Urothelium cell line (cell line): ENCODE measurements around the gene GALNT11.
"Not testable (repeated sequence)": the region's sequence is repeated elsewhere in the genome, so short reads cannot be mapped to it uniquely, and the experiment has no call there.

Experiments used
- DNase-seq: peaks from one replicate; pipeline ENCODE4 v3.0.0; 2011; ENCODE audit warnings: low spot score, mixed read lengths
- FAIRE-seq: peaks from 2 replicates; lab custom pipeline; 2011; peaks lifted over from hg19 to GRCh38; lab: Jason Lieb, UNC

The GALNT11 gene

GRCh38 chr7:152074673-152075072 lies 49.2 kb downstream of the GALNT11 start:
- DNase-seq (no peak), FAIRE-seq (no peak)

DNA sequence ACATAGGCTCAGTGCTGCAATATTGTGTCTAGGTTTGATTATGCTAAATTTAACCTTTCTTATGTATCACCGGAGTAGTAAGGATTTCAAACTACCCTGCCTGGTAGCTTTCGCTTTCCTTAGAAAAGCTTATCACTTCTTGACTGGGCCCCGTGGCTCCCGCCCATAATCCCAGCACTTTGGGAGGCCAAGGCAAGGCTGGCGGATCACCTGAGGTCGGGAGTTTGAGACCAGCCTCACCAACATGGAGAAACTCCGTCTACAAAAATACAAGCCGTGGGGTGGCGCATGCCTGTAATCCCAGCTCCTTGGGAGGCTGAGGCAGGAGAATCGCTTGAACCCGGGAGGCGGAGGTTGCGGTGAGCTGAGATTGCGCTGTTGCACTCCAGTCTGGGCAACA lies 49.9 kb downstream of the GALNT11 start:
- not testable (repeated sequence) for FAIRE-seq, DNase-seq

DNA sequence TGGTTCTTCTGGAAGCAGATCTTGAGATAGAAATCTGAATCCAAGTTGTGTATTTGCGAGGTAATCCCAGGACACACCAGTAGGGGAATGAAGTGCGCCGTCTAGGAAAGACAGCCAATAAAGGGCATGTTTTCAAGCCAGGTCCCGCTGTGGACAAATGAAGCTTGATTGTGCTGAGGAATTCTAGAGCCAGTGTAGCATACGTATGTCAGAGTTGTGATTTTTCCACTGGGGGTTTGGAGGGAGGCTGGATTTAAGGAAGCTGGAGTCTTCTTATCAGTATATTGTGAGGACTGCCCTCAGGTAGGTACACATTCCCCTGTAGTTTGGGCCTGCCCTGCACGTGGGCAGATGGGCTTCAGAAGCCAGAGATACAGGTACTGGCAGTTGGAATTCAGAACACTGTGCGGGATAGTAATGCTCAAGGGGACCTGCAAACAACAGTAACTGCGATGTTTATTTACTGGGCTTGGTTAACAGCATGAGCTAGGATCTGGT lies 50.9 kb downstream of the GALNT11 start:
- no peak for FAIRE-seq

DNA sequence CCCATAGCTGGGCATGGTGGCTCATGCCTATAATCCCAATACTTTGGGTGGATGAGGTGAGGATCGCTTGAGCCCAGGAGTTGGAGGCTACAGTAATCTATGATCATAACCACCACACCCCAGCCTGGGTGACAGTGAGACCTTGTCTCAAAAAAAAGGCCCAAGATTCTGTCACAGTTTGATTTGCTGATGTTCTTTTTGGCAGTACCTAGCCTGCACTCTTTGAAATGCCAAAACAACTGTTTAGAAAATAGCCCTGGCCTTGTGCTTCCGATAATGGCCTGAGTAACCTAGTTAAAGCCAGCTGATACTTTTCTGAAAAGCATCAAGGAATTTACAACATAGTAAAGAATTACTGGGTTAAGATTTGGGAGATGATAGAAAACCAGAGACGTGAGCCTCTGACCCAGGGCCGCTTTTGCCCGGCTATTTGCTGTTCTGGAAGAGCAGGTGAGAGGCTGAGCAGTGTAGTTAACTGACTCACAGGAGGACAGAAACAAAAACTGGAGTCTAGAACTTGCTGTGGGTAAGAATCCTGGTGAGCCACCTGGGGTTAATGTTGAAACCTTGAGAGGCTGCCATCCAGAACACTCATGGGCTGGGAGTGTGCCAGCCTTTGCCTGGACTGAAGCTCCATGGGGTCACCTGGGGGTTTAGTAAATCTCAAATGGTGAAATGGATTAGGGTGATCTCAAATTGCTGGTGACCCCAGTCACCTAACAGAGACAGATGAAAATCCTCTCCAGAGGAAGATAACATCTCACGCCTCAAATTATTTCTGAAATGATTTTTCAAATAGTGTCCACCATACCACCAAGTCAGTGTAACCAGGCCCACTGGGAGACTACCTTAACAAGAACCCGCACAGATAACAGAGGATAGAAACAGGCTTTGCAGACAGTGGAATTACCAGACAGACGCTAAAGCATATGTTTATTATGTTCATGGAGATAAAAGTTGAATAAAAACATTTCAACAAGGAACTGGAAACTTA lies 51.8 kb downstream of the GALNT11 start:
- FAIRE-seq (no peak), DNase-seq (no peak)

More for the DNA sequence above, 50.9 kb downstream of the GALNT11 start:
- no peak for DNase-seq

DNA sequence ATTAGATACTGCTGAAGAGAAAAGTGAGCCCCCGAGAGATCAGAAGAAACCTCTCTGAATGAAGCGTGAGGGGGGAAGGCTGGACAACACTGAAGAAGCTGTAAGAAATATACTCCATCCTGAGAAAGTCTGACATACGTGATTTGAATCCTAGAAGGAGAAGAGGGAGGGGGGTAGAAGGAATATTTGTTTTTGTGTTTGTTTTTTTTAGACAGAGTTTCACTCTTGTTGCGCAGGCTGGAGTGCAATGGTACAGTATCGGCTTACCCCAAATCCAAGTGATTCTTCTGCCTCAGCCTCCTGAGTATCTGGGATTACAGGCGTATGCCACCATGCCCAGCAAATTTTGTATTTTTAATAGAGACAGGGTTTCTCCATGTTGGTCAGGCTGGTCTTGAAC lies 52.6 kb downstream of the GALNT11 start:
- FAIRE-seq (no peak), DNase-seq (no peak)

DNA sequence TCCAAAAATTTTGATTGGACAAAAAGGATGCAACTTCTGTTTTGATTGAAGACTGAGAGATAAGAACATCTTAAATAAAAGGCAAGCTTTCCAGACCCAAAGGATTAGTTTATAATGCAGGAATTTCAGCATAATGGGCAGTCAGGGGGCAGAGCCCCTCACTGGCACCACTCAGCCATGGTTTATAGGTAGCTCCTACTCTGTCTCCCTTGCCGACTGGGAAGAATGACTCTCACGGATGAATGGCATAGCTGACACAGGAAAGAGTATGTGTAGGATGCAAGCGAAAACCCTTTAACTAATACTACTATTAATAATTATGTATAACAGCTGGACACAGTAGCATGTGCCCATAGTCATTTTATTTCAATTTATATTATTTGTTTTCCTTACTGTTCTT lies 53.3 kb downstream of the GALNT11 start:
- DNase-seq: no peak
- FAIRE-seq: no peak

DNA sequence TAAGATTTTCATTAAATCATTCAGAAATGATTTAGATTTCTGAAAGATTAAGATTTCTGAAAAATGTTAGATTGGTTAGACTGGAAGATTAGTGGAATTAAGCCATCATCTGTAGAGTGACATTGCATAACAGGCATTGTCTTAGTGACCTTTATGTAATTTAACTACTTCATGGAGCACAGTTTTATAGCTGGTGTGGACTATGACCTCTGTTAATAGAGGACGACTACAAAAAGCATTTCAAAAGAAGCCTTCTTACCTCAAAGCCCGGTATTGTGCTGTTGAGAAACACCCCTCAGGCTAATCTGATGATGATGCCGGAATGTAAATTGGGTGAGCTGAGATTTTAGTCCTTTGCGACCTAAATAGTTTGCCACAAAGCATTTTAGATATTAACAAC lies 55.6 kb downstream of the GALNT11 start:
- no peak for FAIRE-seq
- DNase-seq: no peak

DNA sequence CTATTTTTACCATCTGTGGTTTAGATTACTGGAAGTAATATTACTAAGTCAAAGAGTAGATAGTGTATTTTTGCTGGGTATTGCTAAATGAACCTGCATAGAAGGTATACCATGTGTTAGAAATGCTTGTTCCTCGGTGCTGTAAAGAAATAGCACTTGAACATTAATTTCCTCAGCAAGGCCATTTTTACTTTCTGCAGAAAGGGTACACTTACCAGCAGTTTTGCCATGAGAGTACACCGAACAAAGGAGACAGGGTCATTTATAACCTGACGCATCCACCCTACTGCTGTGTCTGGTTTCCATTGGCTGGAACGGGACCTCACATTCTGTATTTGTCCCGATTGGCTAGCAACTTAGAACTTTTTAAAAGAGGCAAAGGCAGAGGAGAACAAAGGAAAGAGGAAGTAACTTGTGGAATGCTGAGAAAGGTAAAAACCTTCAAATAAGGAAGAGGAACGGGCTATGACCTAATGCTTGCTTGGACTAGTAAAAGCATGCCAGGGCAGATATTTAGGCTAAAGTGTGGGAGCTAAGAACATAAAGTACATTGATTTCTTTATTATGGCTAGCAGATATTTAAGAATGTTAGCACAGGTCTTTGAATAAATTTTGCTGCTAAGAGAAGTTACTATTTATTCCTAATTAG lies 56.7 kb downstream of the GALNT11 start:
- FAIRE-seq, DNase-seq: not testable (repeated sequence)

GRCh38 chr7:152085131-152085530 lies 59.7 kb downstream of the GALNT11 start:
- FAIRE-seq: no peak
- no peak for DNase-seq

- FAIRE-seq: no peak
Observed at GRCh38 chr7:152086513-152086912, 61.0 kb downstream of the GALNT11 start.

GRCh38 chr7:152089183-152089582 lies 63.7 kb downstream of the GALNT11 start:
- no peak for FAIRE-seq
- DNase-seq: no peak

More at GRCh38 chr7:152086513-152086912, 61.0 kb downstream of the GALNT11 start:
- DNase-seq: no peak

GRCh38 chr7:152090747-152091146 lies 65.3 kb downstream of the GALNT11 start:
- DNase-seq: no peak
- FAIRE-seq: no peak

DNA sequence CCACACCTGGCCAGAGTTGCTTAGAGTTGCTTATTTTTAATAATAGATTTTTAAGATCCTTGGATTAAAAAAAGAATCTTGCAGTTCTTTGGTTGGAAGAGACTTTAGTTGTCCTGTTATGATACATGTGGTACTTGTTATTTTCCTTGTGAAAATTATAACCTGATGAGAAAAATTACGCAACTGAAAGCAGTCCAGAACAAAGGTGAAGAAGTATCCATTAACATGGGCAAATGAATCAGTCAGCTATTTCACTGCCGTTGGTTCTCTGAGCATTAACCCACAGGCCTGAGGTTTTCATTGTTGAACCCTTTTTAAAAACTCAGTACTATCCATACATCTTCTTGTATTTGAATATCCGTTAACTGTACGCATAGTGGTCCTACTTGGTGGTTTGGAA lies 68.2 kb downstream of the GALNT11 start:
- no peak for FAIRE-seq
- DNase-seq: no peak

DNA sequence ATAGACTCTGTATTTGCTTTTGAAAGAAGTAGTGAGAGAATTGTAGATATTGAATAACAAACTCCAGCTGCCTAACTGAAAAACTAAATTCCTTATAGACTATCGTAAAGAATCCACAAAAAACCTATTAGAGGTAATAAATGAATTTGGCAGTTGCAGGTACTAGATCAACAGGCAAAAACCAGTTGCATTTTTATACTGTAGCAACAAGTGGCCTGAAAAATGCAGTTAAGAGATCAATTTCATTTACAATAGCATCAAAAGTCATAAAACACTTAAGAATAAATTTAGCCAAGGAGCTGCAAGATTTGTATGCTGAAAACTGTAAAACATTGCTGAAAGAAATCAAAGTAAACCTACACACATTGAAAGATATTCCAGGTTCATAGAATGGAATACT lies 70.3 kb downstream of the GALNT11 start:
- DNase-seq (no peak), FAIRE-seq (no peak)

GRCh38 chr7:152097330-152097729 lies 71.9 kb downstream of the GALNT11 start:
- FAIRE-seq: no peak
- no peak for DNase-seq

DNA sequence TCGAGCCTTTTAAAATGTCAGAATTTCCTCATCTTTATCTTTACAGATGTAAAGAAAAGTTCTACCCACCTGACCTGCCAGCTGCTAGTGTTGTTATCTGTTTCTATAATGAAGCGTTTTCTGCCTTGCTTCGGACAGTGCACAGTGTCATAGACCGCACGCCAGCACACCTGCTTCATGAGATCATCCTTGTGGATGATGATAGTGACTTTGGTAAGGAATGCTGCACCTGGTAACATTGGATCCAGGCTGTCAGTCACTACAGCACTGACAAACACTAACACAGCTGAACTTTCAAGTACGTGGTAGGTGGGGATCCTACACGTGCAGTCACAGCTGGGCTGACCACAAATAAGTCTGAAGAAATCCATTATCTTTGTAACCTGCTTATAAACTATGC lies 77.6 kb downstream of the GALNT11 start:
- DNase-seq: no peak

DNA sequence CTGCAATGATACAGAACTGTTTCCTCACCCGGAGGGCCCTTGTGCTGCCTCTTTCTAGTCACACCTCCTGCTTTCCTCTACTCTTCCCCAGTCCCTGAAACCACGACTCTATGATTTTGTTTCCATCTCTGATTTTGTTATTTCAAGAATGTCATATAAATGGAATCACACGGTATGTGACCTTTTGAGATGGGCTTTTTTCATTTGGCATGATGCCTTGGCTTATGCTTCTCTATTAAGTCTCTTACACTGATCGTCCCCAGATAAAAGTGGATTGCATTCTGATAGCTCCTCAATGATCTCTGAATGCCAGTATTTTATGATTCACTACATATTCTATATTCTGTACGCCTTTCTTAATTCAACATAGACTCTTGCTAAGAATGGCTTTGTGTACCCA lies 78.2 kb downstream of the GALNT11 start:
- FAIRE-seq (no peak), DNase-seq (no peak)

More for the DNA sequence above, 77.6 kb downstream of the GALNT11 start:
- FAIRE-seq: no peak

- no peak for DNase-seq
- FAIRE-seq: no peak
Observed at GRCh38 chr7:152105205-152105604, 79.7 kb downstream of the GALNT11 start.

- DNase-seq (no peak), FAIRE-seq (no peak)
Observed at GRCh38 chr7:152106990-152107389, 81.5 kb downstream of the GALNT11 start.

- FAIRE-seq (no peak), DNase-seq (no peak)
Observed at GRCh38 chr7:152107945-152108344, 82.5 kb downstream of the GALNT11 start.

DNA sequence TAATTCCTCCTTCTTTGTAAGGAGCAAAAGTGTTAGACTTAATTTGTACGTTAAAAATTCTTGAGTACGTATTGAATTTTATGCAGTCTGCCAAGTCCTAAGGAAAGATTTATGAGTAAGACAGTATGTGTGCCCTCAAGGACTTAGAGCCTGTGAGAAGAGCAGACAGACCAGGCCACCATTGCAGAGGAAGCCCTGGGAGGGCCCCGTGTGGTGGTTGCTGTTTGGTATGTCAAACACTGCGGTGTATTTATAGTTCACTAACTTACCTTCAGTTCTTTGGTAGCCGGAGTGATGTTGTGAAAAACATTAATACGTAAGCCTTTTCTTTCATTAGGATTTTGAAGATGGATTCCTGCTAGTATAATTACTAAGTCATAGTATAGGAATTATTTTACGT lies 82.9 kb downstream of the GALNT11 start:
- no peak for DNase-seq
- no peak for FAIRE-seq

- FAIRE-seq (no peak), DNase-seq (no peak)
Observed at GRCh38 chr7:152112829-152113228, 87.4 kb downstream of the GALNT11 start.
